Measurements from ENCODE around the gene CCSER1.
"Not testable (repeated sequence)": the region's sequence is repeated elsewhere in the genome, so short reads cannot be mapped to it uniquely, and the experiment has no call there.

Gene CCSER1

GRCh38 chr4:90317785-90318184 is 190.6 kb downstream of the CCSER1 start:
- no peak for FAIRE-seq
- TF ChIP-seq TAF1 (IDR thresholded peaks at IDR 0.05; ENCODE audit: borderline replicate concordance, low read depth, low read length): no peak
- TF ChIP-seq POLR2AphosphoS5 (IDR thresholded peaks at IDR 0.05; ENCODE audit: low read depth, low read length): no peak
- TF ChIP-seq POLR2A (IDR thresholded peaks at IDR 0.05; ENCODE audit: low read depth, low read length): no peak
- no peak for DNase-seq (ENCODE audit: insufficient read length)

GRCh38 chr4:90318193-90318592 is 191.0 kb downstream of the CCSER1 start:
- FAIRE-seq: no peak
- TF ChIP-seq POLR2A (IDR thresholded peaks at IDR 0.05; ENCODE audit: low read depth, low read length) (no peak), TAF1 (IDR thresholded peaks at IDR 0.05; ENCODE audit: borderline replicate concordance, low read depth, low read length) (no peak), POLR2AphosphoS5 (IDR thresholded peaks at IDR 0.05; ENCODE audit: low read depth, low read length) (no peak)
- no peak for DNase-seq (ENCODE audit: insufficient read length)

- TF ChIP-seq POLR2A (IDR thresholded peaks at IDR 0.05; ENCODE audit: low read depth, low read length): no peak
- FAIRE-seq (no peak), DNase-seq (ENCODE audit: insufficient read length) (no peak)
Observed at GRCh38 chr4:90328558-90328957, 201.4 kb downstream of the CCSER1 start.

GRCh38 chr4:90330546-90330945 is 203.4 kb downstream of the CCSER1 start:
- no peak for DNase-seq (ENCODE audit: insufficient read length)
- TF ChIP-seq TAF1 (IDR thresholded peaks at IDR 0.05; ENCODE audit: borderline replicate concordance, low read depth, low read length): no peak
- no peak for TF ChIP-seq POLR2A (IDR thresholded peaks at IDR 0.05; ENCODE audit: low read depth, low read length)
- TF ChIP-seq POLR2AphosphoS5 (IDR thresholded peaks at IDR 0.05; ENCODE audit: low read depth, low read length): no peak
- no peak for FAIRE-seq

GRCh38 chr4:90345549-90346215 is 218.5 kb downstream of the CCSER1 start:
- no peak for FAIRE-seq
- DNase-seq (ENCODE audit: insufficient read length): no peak
- TF ChIP-seq POLR2A (IDR thresholded peaks at IDR 0.05; ENCODE audit: low read depth, low read length): no peak
- TF ChIP-seq POLR2AphosphoS5 (IDR thresholded peaks at IDR 0.05; ENCODE audit: low read depth, low read length): no peak
- TF ChIP-seq TAF1 (IDR thresholded peaks at IDR 0.05; ENCODE audit: borderline replicate concordance, low read depth, low read length): no peak

GRCh38 chr4:90349636-90350035 is 222.4 kb downstream of the CCSER1 start:
- FAIRE-seq (no peak), DNase-seq (ENCODE audit: insufficient read length) (no peak)
- TF ChIP-seq POLR2A (IDR thresholded peaks at IDR 0.05; ENCODE audit: low read depth, low read length) (no peak), TAF1 (IDR thresholded peaks at IDR 0.05; ENCODE audit: borderline replicate concordance, low read depth, low read length) (no peak), POLR2AphosphoS5 (IDR thresholded peaks at IDR 0.05; ENCODE audit: low read depth, low read length) (no peak)

- DNase-seq (ENCODE audit: insufficient read length) (no peak), FAIRE-seq (no peak)
- TF ChIP-seq POLR2AphosphoS5 (IDR thresholded peaks at IDR 0.05; ENCODE audit: low read depth, low read length): no peak
- no peak for TF ChIP-seq TAF1 (IDR thresholded peaks at IDR 0.05; ENCODE audit: borderline replicate concordance, low read depth, low read length)
- TF ChIP-seq POLR2A (IDR thresholded peaks at IDR 0.05; ENCODE audit: low read depth, low read length): no peak
Observed at GRCh38 chr4:90357117-90357710, 230.0 kb downstream of the CCSER1 start.

- TF ChIP-seq POLR2AphosphoS5 (IDR thresholded peaks at IDR 0.05; ENCODE audit: low read depth, low read length): no peak
- no peak for TF ChIP-seq TAF1 (IDR thresholded peaks at IDR 0.05; ENCODE audit: borderline replicate concordance, low read depth, low read length)
- TF ChIP-seq POLR2A (IDR thresholded peaks at IDR 0.05; ENCODE audit: low read depth, low read length): no peak
Observed at GRCh38 chr4:90375081-90375480, 247.9 kb downstream of the CCSER1 start.

GRCh38 chr4:90393215-90393614 is 266.0 kb downstream of the CCSER1 start:
- no peak for FAIRE-seq
- TF ChIP-seq POLR2AphosphoS5 (IDR thresholded peaks at IDR 0.05; ENCODE audit: low read depth, low read length) (no peak), POLR2A (IDR thresholded peaks at IDR 0.05; ENCODE audit: low read depth, low read length) (no peak), TAF1 (IDR thresholded peaks at IDR 0.05; ENCODE audit: borderline replicate concordance, low read depth, low read length) (no peak)
- DNase-seq (ENCODE audit: insufficient read length): no peak

More at GRCh38 chr4:90375081-90375480, 247.9 kb downstream of the CCSER1 start:
- DNase-seq (ENCODE audit: insufficient read length) (no peak), FAIRE-seq (no peak)

GRCh38 chr4:90403781-90404180 is 276.6 kb downstream of the CCSER1 start:
- TF ChIP-seq TAF1 (IDR thresholded peaks at IDR 0.05; ENCODE audit: borderline replicate concordance, low read depth, low read length): no peak
- TF ChIP-seq POLR2AphosphoS5 (IDR thresholded peaks at IDR 0.05; ENCODE audit: low read depth, low read length): no peak
- no peak for TF ChIP-seq POLR2A (IDR thresholded peaks at IDR 0.05; ENCODE audit: low read depth, low read length)
- FAIRE-seq (no peak), DNase-seq (ENCODE audit: insufficient read length) (no peak)

- FAIRE-seq; DNase-seq (ENCODE audit: insufficient read length): not testable (repeated sequence)
Observed at GRCh38 chr4:90407897-90408296, 280.7 kb downstream of the CCSER1 start.

GRCh38 chr4:90412786-90413185 is 285.6 kb downstream of the CCSER1 start:
- DNase-seq (ENCODE audit: insufficient read length); FAIRE-seq: not testable (repeated sequence)

GRCh38 chr4:90415116-90415515 is 287.9 kb downstream of the CCSER1 start:
- TF ChIP-seq TAF1 (IDR thresholded peaks at IDR 0.05; ENCODE audit: borderline replicate concordance, low read depth, low read length) (no peak), POLR2AphosphoS5 (IDR thresholded peaks at IDR 0.05; ENCODE audit: low read depth, low read length) (no peak), POLR2A (IDR thresholded peaks at IDR 0.05; ENCODE audit: low read depth, low read length) (no peak)
- no peak for DNase-seq (ENCODE audit: insufficient read length)
- FAIRE-seq: no peak
